GM21381 (cell line): ENCODE measurements around the gene MACROD2.
"Not testable (repeated sequence)": the region's sequence is repeated elsewhere in the genome, so short reads cannot be mapped to it uniquely, and the experiment has no call there.

Experiments
- ATAC-seq: cut with Tn5 transposase; IDR thresholded peaks from one replicate; pipeline ENCODE4 v1.9.1; 2021; ENCODE audit warnings: mild to moderate bottlenecking, moderate library complexity; ENCODE audit not compliant: unreplicated experiment

Gene MACROD2

DNA sequence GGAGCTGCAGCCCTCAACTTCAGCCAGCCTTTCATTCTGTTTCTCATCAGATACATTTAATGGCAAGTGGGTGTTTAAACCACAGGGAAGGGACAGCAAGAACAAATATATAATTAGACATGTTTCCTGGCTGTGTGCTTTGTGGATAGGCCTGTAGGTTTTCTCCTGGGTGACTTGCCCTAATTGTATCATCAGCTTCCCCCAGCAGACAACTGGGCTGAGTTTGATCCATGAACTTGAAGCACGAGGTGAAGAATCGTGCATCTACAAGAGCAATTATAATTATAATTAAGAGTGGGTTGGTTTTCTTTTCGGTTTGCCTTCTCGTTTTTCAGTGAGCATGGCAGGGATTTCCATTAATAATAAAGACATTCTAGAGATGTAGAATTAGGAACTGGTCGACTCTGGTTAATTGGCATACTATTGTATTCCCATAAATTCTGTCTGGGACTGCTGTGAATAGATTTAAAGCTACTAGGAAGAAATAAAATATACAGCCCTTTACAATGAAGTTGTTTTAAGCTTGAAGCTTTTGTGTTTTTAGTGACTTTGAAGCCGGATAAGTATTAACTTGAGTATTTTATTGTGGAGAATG lies 1525.7 kb downstream of the MACROD2 start:
- ATAC-seq = no peak

DNA sequence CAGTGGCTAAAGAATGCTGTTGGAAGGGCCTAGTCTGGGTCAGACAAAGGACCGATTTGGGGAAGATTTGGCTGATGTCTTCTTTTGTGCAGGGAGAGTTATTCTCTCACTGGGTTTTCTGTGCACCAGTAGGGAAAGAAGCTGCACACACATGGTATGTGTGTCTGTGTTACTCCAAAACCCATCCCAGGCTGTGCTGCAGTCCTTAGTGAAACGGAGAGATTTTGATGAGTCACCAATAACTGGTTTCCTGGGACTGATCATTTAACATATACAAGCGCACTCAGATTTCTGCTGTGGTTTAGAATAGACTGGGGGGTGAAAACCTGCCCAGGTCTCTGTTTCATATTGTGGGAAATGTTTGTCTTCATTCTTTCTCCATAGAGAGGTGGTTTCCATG lies 1528.1 kb downstream of the MACROD2 start:
- ATAC-seq = no peak

- no peak for ATAC-seq
These were observed 1533.2 kb downstream of the MACROD2 start for GRCh38 chr20:15528391-15529111.

DNA sequence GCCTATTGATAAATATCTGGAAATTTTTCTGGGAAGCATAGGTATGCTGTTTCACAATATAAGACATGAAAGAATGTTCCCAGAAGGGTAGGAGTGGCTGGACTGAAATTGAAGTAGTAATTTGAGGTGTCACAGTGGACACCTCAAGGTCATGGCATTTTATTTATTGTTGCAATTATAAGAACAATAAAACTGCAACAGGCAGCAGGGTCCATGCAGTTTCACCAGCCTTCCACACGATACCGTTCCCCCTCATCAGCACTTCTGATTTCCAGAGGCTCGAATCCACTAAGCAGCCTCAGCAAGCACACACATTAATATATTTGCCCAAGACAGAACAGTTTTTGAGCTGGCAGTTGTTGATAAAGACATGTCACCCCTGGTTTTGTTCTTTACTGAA lies 1540.5 kb downstream of the MACROD2 start:
- no peak for ATAC-seq

- ATAC-seq = not testable (repeated sequence)
These were observed 1541.9 kb downstream of the MACROD2 start for GRCh38 chr20:15537200-15537599.

GRCh38 chr20:15542655-15543054 lies 1547.3 kb downstream of the MACROD2 start:
- no peak for ATAC-seq

DNA sequence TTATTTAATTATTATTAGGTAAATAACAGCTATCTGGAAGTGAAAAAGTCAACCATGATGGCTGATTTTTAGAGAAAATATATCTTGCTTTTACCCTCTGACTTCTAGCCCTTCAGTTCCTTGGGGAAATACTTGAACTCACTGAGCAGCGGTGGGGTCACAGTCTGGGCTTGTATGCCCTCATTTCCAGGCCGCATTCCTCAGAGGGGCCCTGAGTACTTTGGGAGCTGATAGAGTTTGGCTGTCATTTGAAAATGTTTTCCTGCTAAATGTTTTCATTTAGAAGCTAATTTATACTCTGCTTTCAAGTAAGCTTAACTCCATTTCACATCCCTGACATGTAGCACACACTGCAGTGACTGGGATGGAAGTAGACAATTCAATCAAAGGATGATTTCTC lies 1549.4 kb downstream of the MACROD2 start:
- no peak for ATAC-seq

DNA sequence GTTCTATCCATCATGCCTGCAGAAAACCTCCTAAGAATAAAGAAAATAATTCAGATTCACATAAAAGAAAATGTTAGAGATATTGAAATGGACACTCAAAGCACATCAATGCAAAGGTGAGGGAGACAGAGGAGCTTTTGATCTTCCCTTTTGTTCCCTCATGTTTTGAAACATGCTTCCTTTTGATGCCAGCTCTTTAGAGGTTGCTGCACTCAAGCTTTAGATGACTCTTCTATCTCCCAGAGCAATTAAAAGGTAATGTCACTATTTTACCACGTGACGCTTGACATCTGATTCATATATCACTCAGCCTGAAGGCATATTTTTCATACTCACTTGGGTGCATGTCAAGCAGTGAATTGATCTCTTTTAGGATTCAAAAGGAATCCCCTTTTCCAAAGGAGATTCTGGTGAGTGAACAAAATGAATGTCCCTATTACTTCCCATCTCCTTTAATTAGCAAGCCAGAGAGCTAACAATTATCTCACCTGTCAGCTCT lies 1551.3 kb downstream of the MACROD2 start:
- no peak for ATAC-seq

DNA sequence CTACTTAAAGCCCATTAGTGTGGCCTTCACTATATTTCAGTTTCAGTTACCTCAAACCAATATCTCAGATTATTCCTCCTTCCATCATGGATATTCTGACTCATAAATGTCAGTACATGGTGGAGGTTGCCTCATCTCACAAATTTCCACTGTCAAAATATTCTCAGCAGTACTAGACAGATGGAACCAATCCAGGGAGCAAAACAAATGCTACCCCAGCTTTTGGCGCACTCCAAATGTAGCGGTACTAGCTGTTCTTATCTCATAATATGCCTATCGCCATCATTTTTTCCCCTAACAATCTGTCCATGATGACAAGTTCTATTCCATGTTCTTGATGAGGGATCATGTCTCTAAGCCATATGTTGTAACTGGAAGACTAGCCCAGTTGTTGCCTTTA lies 1551.8 kb downstream of the MACROD2 start:
- ATAC-seq = no peak

- ATAC-seq = no peak
These were observed 1555.0 kb downstream of the MACROD2 start for GRCh38 chr20:15550116-15550870.

- ATAC-seq = no peak
These were observed 1560.6 kb downstream of the MACROD2 start for GRCh38 chr20:15555913-15556312.

GRCh38 chr20:15556869-15557268 lies 1561.6 kb downstream of the MACROD2 start:
- ATAC-seq = no peak

DNA sequence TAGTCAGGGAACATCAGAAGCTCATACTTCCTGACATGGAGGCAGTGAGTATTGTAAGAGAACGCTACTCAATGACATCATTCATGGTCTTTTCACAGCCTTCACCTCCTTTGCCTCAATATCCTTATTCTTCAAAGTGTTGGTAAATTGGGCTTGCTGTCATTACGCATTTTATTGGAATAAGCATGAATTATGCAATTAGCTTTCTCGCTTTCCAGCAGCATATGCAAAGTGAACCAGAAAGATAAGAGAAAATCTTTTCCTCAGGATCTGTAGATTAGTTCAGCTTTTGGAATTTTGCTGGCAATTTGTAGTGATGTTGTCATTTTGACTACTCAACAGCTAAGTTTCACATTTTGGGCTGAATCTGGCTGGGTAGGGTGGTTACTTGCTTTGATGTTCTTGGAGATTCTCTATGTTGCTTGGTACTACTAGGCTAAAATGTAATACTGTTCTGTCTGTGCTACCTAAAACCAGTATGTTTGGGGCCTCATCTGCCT lies 1565.8 kb downstream of the MACROD2 start:
- no peak for ATAC-seq

DNA sequence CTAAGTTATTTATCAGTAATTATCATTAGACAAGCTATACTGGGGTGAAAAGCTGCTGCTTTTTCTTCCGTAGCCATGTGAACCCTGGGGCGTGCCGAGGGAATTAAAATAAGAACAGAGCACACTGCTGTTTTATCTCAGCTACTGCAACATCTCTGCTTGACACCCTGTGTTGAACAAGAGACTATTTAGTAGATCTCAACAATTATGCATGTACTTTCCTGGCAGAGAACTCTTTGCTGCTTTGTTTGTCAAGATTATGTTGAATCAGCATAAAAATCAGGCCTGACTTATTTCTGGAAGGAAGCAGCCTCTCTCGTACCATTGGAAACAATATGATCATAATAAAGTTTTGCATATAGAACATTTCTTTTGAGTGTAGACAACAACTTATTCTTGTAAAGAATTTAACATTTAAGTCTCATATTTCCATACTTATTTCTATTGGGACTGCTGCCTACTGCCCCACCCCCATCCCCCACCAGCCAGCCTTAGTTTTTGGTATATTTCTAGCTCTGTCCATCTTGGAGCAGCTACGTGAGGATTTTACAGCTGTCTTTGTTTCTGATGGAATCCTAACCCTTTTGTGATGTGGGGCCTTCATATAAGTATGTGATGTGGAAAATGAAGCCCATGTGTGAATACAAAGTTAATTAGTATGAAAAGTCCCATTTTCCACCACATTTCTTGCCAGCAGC lies 1566.5 kb downstream of the MACROD2 start:
- no peak for ATAC-seq

DNA sequence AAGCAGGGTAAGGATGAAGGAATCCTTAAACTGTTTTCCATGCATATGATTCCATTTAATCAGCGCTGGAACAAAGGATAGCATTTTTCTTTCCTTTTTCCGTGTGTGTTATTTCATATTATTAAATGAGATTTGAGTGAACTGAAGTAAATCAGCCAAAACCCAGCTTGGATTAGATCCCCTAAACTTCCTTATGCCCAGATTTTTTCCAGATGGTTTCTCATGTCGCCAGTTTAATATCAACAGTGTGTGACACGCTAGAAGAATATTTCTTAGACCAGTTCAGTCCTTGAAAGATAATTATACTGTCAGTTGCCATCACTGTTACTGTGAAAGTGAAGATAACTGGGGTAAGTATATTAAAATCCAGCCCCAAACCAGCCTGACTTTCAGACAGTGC lies 1568.5 kb downstream of the MACROD2 start:
- no peak for ATAC-seq

DNA sequence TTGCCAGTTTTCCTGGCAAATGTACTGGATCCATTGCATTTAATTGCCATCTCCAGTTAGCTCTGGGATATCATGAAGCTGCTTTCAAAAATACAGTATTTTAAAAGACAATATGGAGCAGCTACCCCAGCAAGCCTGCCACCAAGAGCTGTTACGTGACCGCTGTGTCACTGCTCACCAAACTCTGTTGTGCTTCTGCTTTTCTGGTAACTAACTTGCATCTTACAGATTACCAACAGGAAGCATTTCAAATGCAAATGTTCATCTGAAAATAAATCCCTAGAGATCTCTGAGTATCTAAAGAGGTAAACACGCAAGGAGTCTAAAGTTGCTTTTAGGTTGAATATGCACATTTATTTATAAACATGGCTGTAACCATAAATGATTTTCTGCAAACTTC lies 1569.7 kb downstream of the MACROD2 start:
- ATAC-seq = peak; percentile 62

DNA sequence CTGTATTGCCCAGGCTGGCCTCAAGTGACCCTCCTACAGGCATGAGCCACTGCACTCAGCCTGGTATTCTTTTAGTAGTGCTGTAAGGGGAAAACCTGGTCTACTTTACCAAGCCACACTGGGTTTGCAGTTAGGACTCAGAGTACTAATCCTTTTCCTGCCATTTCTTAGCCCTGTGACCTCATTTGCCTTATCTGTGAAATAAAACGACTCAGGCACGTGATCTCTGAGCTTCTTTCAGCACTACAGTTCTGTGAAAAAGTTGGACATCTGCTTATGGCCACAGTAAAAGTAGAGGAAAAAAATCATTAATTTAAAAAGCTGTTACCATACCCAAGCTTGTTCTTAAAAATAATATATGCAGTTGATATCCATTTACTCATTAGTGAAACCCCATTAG lies 1570.5 kb downstream of the MACROD2 start:
- no peak for ATAC-seq

DNA sequence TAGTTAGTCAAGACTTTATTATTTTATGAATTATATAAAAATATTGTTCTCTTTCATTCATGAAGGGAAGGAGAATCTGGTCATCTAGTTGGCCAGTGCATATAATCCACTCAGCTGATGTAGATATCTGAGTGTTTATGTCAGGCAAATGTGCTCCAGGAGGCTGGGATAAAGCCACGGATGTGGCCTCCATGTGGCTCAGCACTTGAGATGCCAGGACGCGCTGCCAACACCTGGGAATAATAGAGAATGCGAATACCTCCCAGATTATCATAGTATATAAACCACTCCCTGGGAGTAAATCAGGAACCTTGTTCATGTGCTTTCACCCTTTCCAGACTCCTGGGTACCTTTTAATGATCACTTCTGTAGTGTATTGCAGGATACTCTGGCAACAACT lies 1571.9 kb downstream of the MACROD2 start:
- ATAC-seq = no peak

DNA sequence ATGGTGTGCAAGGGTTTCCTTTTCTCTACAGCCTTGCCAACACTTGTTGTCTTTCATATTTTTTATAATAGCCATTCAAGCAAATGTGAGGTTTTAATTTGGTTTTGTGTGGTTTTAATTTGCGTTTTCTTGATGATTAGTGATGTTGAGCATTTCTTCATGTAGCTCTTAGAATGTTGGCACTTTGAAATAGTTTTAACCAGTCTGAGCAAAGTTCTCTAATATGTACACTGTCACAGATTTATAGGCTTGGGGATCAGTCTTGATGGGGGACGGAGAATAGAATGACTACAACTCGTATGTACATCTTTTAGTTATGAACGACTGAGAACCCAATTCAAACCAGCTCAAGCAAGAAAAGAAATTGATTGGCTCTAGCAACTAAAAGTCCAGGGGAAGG lies 1574.8 kb downstream of the MACROD2 start:
- ATAC-seq = no peak

DNA sequence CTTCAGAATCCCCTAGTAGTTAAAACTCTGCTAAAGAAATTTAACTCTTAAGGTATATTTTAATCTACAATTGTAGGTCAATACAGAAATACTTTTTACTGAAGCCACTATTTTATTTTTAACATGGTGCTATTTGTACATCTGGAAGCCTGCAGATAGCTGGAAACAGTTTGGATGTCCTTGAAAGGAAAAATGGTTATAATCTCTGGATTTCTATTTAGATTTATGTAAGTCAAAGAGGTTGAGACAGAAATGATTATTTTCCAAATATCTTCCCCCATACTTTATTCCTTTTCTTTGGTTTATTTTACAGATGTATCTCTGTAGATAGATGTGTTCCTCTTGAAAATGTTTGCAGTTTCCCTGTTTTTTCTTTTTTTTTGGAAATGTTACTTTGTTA lies 1575.7 kb downstream of the MACROD2 start:
- no peak for ATAC-seq

GRCh38 chr20:15575255-15575654 lies 1579.9 kb downstream of the MACROD2 start:
- no peak for ATAC-seq
